ENCODE results near the gene IFNAR1. TPM values are rescaled to one million over a fixed set of nuclear protein-coding genes. Genes with fewer than 3 reads are reported as not detected.

IFNAR1 gene
- total and polyA plus RNA-seq, 2 experiments from 2014 or later = 14.0 to 18.7 TPM

DNA sequence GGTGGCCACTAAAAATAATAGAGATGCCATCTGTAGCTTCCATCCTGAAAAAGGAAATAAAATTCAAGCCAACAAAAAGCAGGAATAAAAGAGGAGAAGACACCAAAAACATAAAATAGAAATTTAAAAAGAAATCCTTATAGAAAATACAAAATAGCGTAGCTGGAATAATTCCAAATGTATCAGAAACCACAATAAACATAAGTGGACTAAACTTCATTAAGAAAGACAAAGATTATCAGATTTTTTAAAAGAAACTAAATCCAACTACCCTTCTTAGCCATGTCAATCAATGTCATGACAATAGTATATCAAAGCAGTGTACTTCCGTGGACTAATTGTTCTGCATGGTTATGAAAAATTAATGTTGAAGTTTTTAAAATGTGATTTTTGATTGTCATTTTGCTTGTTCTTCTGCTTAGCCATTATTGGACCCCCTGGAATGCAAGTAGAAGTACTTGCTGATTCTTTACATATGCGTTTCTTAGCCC lies 45.4 kb upstream of the IFNAR1 start (continued):
- TF ChIP-seq EZH2phosphoT487 (IDR thresholded peaks at IDR 0.05; ENCODE audit: unreplicated experiment) (no peak), CREB1 (CRISPR knock-in tag; IDR thresholded peaks at IDR 0.05; ENCODE audit: low read depth) (no peak), POLR2AphosphoS5 (IDR thresholded peaks at IDR 0.05; ENCODE audit: low read depth) (no peak), JUNB (IDR thresholded peaks at IDR 0.05; ENCODE audit: unreplicated experiment) (no peak), EZH2 (IDR thresholded peaks at IDR 0.05; ENCODE audit: low read depth, unreplicated experiment) (no peak), NANOG (IDR thresholded peaks at IDR 0.05; ENCODE audit: borderline replicate concordance) (no peak)
- TF ChIP-seq, protein P1, sequence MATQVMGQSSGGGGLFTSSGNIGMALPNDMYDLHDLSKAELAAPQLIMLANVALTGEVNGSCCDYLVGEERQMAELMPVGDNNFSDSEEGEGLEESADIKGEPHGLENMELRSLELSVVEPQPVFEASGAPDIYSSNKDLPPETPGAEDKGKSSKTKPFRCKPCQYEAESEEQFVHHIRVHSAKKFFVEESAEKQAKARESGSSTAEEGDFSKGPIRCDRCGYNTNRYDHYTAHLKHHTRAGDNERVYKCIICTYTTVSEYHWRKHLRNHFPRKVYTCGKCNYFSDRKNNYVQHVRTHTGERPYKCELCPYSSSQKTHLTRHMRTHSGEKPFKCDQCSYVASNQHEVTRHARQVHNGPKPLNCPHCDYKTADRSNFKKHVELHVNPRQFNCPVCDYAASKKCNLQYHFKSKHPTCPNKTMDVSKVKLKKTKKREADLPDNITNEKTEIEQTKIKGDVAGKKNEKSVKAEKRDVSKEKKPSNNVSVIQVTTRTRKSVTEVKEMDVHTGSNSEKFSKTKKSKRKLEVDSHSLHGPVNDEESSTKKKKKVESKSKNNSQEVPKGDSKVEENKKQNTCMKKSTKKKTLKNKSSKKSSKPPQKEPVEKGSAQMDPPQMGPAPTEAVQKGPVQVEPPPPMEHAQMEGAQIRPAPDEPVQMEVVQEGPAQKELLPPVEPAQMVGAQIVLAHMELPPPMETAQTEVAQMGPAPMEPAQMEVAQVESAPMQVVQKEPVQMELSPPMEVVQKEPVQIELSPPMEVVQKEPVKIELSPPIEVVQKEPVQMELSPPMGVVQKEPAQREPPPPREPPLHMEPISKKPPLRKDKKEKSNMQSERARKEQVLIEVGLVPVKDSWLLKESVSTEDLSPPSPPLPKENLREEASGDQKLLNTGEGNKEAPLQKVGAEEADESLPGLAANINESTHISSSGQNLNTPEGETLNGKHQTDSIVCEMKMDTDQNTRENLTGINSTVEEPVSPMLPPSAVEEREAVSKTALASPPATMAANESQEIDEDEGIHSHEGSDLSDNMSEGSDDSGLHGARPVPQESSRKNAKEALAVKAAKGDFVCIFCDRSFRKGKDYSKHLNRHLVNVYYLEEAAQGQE (IDR thresholded peaks at IDR 0.05; ENCODE audit: unreplicated experiment) = no peak

DNA sequence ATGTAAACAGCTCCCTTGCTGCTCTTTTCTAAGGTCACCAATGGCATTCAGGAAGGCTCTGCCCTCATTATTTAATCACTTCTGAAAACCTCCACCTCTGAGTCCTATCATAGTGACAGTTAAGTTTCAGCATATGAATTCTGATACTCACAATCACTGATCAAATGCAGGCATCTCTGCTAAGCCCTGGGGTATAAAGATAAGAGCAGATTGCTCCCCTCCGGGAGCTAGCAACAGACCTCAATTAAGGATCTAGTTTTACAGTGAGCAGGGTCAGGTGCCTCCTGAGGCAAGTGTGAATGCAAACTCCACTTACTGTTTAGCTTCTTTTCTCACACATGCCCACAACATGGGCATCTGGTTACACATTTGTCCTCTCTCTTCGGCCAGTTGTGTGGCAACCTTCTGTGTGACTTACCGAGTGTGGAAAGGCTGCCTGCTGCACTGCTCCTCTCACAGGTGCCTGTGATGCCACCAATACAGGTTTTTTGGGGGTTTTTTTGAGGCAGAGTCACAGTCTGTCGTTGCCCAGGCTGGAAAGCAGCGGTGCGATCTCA lies 43.6 kb upstream of the IFNAR1 start:
- H4K20me1 ChIP-seq (replicated peaks; ENCODE audit: insufficient read depth) = no peaks in the 10 kb centered on the region
- H3K4me1 ChIP-seq (ENCODE audit: insufficient read depth) = no peaks in the 10 kb centered on the region
- H3K36me3 Mint-ChIP-seq (ENCODE audit: low read depth) = peaks cover 2% of the 10 kb centered on the region; the same call in 1 of the 3 replicates
- H3K4me3 ChIP-seq = no peak overlapping the region
- H3K27ac ChIP-seq (ENCODE audit: low read depth) = no peak overlapping the region
- H3F3A ChIP-seq (replicated peaks; ENCODE audit: low read depth) = no peaks in the 10 kb centered on the region
- H3K79me2 ChIP-seq (replicated peaks; ENCODE audit: insufficient read depth) = no peaks in the 10 kb centered on the region
- H3K27ac Mint-ChIP-seq = no peak overlapping the region
- peaks cover 12% of the 10 kb centered on the region; the same call in 2 of the 3 replicates for H3K9me3 Mint-ChIP-seq
- H3K36me3 ChIP-seq (ENCODE audit: insufficient read depth) = no peaks in the 10 kb centered on the region
- no peak overlapping the region for H3K4me3 Mint-ChIP-seq
- DNase-seq (ENCODE audit: low spot score) = no peak
- no peak overlapping the region for H3K4me2 ChIP-seq
- H2AFZ ChIP-seq = no peak overlapping the region
- H3K9me2 ChIP-seq (ENCODE audit: insufficient read depth) = peaks cover 5% of the 10 kb centered on the region; the same call in 1 of the 2 replicates
- H3K27me3 Mint-ChIP-seq (ENCODE audit: insufficient read depth, low read depth, poor library complexity) = peaks cover under 1% of the 10 kb centered on the region
- no peaks in the 10 kb centered on the region for H3K27me3 ChIP-seq (ENCODE audit: insufficient read depth)
- H3K4me1 Mint-ChIP-seq = no peaks in the 10 kb centered on the region
- no peak for ATAC-seq
- TF ChIP-seq, protein P1 (IDR thresholded peaks at IDR 0.05; ENCODE audit: unreplicated experiment) = no peak
- TF ChIP-seq ZNF114 (CRISPR knock-in tag; IDR thresholded peaks at IDR 0.05) = no peak
- TF ChIP-seq NANOG (IDR thresholded peaks at IDR 0.05; ENCODE audit: borderline replicate concordance) = no peak
- TF ChIP-seq, protein P2, sequence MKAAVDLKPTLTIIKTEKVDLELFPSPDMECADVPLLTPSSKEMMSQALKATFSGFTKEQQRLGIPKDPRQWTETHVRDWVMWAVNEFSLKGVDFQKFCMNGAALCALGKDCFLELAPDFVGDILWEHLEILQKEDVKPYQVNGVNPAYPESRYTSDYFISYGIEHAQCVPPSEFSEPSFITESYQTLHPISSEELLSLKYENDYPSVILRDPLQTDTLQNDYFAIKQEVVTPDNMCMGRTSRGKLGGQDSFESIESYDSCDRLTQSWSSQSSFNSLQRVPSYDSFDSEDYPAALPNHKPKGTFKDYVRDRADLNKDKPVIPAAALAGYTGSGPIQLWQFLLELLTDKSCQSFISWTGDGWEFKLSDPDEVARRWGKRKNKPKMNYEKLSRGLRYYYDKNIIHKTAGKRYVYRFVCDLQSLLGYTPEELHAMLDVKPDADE (IDR thresholded peaks at IDR 0.05) = no peak
- TF ChIP-seq EZH2phosphoT487 (IDR thresholded peaks at IDR 0.05; ENCODE audit: unreplicated experiment) = no peak
- TF ChIP-seq, protein P3, sequence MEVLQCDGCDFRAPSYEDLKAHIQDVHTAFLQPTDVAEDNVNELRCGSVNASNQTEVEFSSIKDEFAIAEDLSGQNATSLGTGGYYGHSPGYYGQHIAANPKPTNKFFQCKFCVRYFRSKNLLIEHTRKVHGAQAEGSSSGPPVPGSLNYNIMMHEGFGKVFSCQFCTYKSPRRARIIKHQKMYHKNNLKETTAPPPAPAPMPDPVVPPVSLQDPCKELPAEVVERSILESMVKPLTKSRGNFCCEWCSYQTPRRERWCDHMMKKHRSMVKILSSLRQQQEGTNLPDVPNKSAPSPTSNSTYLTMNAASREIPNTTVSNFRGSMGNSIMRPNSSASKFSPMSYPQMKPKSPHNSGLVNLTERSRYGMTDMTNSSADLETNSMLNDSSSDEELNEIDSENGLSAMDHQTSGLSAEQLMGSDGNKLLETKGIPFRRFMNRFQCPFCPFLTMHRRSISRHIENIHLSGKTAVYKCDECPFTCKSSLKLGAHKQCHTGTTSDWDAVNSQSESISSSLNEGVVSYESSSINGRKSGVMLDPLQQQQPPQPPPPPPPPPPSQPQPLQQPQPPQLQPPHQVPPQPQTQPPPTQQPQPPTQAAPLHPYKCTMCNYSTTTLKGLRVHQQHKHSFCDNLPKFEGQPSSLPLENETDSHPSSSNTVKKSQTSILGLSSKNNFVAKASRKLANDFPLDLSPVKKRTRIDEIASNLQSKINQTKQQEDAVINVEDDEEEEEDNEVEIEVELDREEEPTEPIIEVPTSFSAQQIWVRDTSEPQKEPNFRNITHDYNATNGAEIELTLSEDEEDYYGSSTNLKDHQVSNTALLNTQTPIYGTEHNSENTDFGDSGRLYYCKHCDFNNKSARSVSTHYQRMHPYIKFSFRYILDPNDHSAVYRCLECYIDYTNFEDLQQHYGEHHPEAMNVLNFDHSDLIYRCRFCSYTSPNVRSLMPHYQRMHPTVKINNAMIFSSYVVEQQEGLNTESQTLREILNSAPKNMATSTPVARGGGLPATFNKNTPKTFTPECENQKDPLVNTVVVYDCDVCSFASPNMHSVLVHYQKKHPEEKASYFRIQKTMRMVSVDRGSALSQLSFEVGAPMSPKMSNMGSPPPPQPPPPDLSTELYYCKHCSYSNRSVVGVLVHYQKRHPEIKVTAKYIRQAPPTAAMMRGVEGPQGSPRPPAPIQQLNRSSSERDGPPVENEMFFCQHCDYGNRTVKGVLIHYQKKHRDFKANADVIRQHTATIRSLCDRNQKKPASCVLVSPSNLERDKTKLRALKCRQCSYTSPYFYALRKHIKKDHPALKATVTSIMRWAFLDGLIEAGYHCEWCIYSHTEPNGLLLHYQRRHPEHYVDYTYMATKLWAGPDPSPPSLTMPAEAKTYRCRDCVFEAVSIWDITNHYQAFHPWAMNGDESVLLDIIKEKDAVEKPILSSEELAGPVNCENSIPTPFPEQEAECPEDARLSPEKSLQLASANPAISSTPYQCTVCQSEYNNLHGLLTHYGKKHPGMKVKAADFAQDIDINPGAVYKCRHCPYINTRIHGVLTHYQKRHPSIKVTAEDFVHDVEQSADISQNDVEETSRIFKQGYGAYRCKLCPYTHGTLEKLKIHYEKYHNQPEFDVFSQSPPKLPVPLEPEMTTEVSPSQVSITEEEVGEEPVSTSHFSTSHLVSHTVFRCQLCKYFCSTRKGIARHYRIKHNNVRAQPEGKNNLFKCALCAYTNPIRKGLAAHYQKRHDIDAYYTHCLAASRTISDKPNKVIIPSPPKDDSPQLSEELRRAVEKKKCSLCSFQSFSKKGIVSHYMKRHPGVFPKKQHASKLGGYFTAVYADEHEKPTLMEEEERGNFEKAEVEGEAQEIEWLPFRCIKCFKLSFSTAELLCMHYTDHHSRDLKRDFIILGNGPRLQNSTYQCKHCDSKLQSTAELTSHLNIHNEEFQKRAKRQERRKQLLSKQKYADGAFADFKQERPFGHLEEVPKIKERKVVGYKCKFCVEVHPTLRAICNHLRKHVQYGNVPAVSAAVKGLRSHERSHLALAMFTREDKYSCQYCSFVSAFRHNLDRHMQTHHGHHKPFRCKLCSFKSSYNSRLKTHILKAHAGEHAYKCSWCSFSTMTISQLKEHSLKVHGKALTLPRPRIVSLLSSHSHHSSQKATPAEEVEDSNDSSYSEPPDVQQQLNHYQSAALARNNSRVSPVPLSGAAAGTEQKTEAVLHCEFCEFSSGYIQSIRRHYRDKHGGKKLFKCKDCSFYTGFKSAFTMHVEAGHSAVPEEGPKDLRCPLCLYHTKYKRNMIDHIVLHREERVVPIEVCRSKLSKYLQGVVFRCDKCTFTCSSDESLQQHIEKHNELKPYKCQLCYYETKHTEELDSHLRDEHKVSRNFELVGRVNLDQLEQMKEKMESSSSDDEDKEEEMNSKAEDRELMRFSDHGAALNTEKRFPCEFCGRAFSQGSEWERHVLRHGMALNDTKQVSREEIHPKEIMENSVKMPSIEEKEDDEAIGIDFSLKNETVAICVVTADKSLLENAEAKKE (CRISPR knock-in tag; IDR thresholded peaks at IDR 0.05) = no peak
